ENCODE measurements around the gene NAGLU.
A peak's percentile ranks its signal among the peaks of the same experiment; 100 is the strongest.

The NAGLU gene

DNA sequence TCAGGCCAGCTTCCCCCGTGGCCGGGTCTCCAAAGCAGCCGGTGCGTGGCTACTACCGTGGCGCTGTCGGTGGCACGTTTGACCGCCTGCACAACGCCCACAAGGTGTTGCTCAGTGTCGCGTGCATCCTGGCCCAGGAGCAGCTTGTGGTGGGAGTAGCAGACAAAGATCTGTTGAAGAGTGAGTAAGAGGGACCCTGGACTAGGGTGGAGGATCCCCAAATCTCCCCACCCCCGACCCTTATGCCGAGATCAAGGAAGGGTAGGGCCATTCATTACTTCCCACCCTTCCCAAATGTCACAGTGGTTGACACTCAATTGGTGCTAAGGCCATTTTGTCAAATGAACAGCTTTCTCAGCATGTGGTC lies 27.1 kb downstream of the NAGLU start:
- no peak for DNase-seq (ENCODE audit: insufficient read length, low spot score)
- FAIRE-seq = no peak

DNA sequence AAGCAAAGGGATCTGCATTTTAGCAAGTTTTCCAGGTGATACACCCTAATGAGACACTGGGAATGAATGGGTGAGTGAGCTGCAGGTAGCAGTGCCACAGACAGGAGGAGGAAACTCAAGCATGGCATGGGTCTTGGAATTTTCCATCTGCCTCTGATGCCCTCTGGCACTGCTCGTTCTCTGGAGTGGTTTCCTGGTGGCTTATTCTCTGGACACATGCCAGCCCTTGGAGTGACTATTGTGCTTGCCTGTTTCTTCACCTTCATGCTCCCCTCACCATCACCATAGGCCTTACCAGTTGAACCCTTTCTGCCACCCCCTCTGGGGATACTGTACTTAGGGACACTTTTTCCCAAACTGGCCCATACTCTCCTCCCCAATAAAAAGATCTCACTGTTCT lies 27.5 kb downstream of the NAGLU start:
- FAIRE-seq = no peak
- no peak for DNase-seq (ENCODE audit: insufficient read length, low spot score)

DNA sequence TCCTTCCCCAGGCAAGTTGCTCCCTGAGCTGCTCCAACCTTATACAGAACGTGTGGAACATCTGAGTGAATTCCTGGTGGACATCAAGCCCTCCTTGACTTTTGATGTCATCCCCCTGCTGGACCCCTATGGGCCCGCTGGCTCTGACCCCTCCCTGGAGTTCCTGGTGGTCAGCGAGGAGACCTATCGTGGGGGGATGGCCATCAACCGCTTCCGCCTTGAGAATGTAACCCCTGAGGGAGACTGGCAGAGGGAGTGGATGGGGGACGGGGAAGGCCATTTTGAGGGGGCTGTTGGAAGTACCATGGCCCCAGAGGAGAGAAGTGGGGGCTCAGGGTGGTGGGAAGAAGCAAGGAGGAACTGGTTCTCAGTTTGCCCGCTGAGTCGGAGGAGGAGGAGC lies 27.9 kb downstream of the NAGLU start:
- FAIRE-seq (no peak), DNase-seq (ENCODE audit: insufficient read length, low spot score) (no peak)

DNA sequence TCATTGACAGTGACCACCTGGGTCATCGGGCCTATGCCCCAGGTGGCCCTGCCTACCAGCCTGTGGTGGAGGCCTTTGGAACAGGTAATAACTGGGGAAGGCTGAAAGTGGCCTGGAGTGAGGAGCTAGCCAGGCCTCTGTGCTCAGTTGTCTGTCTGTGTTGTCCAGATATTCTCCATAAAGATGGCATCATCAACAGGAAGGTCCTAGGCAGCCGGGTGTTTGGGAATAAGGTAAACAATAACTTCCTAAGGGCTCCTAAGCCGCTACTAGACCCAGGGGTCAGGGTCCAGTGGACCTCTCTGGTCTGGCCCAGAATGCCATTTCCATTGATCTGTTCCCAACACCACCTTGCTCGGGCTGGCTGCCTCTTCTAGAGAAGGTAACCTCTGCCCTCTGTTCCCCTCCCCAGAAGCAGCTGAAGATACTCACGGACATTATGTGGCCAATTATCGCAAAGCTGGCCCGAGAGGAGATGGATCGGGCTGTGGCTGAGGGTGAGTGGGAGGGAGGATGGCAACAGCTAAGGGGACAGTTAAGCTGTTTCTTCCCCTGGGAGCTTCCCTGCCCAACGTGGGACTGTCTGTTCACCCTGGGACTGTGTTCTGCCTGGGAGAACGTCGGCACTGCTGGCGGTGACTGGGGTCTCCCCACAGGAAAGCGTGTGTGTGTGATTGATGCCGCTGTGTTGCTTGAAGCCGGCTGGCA lies 28.9 kb downstream of the NAGLU start:
- no peak for DNase-seq (ENCODE audit: insufficient read length, low spot score)

DNA sequence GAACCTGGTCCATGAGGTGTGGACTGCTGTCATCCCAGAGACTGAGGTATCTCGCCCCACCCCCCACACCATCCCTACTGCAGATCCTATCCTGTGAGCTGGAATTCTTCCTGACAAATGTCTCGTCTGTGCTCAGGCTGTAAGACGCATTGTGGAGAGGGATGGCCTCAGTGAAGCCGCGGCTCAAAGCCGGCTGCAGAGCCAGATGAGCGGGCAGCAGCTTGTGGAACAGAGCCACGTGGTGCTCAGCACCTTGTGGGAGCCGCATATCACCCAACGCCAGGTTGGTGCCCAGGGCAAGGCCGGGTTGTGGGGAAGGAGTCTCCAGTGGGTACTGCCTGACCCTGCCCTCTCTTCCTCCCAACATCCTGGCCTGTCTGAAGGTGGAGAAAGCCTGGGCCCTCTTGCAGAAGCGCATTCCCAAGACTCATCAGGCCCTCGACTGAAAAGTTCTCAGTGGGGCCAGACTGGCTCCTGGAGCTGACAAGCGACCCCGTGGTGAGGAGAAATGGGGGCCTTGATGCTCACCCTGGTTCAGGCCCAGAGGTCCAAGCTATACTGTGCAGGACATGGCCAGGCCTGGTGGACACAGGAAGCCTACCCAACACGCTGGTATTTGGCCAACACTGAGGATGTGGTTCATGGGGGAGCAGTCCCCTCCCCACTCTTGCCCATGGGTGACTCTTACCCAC lies 29.6 kb downstream of the NAGLU start:
- FAIRE-seq (no peak), DNase-seq (ENCODE audit: insufficient read length, low spot score) (no peak)

More for the DNA sequence above, 28.9 kb downstream of the NAGLU start:
- FAIRE-seq = no peak

DNA sequence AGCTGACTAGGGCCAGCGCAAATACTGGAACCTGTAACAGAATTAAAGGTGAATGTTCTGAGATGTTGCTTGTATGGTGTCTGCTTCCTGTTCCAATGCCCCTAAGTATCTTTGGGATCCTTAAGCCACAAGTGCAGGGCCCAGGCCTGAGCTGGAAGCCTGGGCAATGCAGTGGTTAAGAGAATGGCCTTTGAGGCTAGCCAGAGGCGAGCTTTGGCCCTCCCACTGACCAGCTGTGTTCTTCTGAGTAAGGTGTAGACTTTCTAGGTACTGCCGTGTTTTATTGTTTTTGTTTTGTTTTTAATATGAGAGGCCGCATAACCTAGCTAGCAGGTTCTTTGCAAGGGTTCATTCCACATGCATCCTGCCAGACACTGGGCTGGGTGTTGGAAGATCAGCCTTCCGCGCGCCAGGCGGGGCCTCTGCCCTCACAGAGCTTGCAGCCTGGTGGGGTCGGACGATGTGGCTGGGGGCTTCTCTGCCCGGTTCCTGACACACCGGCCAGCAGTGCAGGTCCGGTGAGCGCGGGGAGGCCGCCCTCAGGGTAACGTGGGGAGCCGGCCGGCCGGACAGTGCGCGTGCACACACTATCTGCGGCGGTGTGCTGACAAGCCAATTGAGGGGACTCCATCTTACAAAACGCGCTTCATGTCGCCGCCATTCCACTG lies 30.3 kb downstream of the NAGLU start:
- FAIRE-seq = no peak
- no peak for DNase-seq (ENCODE audit: insufficient read length, low spot score)

DNA sequence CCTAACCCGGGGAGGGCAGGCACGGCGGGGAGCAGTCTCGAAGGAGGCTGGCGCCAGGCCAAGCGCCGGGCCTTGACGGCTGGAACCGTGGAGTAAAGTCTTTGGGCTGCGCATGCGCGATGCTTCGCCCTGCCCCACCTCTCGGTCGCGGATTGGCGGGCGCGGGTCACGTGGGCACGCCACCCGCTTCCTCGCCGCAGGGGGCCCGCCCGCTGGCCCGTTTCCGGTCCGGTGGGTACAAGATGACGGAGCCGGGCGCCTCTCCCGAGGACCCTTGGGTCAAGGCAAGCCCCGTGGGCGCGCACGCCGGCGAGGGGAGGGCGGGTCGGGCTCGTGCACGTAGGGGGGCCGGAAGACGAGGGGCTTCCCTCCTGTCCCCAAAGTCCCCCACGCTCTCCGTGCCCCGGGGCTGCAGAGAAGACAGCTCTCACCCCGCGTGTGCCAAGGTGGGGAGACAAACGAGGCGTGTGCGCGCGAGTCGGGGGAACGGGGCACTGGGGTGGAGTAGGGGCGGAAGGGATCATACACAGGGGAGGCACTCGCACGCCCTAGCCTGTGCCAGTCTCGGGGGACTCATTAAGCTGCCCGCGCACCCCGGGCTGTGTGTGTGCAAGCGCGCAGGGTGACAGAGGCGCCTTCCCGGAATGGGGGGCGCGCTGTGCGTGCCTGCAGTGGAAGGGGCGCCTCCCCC lies 31.0 kb downstream of the NAGLU start, which contains the start of gene MLX:
TSS of gene MLX (plus strand) at position 218 of the 691 bp plus-strand sequence. CDS start at position 243, 25 bp downstream.
- FAIRE-seq = peak; percentile 80
- peak; percentile 98 for DNase-seq (ENCODE audit: insufficient read length, low spot score)

DNA sequence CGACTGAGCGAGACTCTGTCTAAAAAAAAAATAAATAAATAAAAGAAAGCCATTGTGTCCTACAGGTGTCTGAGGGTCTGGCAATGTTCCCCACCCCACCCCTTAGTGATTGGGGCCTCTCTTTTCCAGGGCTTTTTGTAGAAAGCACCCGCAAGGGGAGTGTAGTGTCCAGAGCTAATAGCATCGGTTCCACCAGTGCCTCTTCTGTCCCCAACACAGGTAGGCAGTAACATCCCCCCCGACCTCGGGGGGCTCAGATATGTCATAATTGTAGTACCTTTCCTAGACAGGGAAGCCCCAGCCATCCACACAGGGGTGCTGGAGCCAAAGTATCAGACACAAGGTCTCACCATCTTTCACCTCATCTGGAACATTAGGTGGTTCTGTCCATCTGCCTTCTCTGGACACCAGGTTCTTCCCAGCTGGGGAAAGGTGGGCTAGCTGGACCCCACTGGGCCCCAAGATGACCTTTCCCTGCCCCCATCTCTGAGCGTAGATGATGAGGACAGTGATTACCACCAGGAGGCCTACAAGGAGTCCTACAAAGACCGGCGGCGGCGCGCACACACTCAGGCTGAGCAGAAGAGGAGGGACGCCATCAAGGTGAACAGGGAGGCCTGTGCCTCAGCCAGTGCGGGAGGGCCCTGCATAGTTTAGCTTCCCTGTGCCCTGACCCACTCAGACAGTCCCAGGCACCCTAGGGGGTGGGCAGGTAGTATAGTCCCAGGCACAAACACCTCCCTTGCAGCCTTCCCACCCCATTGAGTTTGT lies 32.5 kb downstream of the NAGLU start:
- no peak for DNase-seq (ENCODE audit: insufficient read length, low spot score)
- no peak for FAIRE-seq

DNA sequence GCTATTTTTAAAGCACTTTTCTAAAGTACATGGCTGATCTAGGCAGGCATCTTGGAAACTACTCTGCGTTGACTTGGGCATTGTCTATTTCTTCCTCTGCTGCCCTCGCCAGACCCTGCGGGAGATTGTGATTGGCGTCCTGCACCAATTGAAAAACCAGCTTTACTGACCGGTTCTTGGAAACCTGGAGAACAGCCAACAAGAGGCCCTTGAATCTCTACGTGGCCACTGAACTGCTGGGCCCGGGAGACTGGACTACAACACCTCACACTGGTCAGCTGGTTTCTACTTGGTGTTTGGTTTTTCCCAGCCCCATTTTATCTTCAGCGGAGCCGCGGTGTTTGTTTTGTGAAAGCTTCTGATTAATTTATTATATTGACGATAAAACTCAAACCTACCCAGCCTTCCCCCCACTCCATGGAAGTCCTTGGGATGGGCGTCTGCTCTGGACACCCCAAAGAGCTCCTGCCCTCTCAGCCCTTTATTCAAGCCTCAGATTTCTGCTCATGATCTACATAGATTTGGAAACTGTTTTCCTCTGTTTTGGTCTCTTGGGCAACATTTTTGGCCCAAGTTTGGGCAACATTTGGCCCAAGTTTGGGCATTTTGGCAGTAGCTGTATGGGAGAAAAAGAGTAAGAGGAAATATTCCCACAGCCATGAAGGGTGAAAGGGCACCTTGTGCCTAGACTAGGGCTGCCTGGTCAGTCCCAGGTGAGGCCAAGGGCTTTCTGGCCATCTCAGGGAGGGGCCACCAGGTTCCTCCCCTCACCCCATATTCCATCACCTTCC lies 35.6 kb downstream of the NAGLU start:
- DNase-seq (ENCODE audit: insufficient read length, low spot score) = no peak
- FAIRE-seq = no peak

DNA sequence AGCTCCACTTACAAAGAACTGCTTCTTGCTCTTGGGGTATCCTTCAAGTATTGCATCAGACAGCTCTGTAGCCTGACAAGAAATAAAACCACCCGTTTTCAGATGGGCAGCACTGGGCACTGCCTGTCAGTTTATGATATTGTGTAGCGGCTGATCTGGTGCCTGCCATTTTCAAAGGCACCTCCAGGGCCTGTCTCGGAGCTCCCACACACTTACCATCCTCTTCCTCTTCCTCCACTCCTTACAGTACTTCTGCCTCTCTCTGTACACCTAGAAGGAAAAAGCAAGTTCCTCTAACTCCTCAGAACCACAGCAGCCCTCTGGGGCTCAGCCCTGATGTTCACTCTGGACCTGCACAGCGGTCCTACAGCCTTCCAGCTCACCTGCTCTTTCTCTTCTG lies 37.1 kb downstream of the NAGLU start:
- DNase-seq (ENCODE audit: insufficient read length, low spot score) (no peak), FAIRE-seq (no peak)

DNA sequence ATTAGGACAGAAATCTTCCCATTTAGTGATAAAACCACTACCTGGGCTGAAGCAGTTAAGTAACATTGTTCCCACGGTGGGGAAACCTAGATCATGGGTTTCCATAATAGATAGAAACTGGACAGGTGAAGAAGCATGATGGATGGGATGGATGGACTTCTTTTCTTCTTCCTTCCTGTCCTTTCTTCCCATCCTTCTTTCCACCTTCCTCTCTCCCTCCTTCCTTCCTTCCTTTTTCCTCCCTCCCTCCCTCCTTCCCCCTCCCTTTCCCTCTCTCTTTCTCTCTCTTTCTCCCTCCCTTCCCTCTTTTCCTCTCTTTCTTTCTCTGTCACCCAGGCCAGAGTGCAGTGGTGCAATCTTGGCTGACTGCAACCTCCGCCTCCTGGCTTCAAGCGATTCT lies 38.4 kb downstream of the NAGLU start:
- DNase-seq (ENCODE audit: insufficient read length, low spot score) (no peak), FAIRE-seq (no peak)

DNA sequence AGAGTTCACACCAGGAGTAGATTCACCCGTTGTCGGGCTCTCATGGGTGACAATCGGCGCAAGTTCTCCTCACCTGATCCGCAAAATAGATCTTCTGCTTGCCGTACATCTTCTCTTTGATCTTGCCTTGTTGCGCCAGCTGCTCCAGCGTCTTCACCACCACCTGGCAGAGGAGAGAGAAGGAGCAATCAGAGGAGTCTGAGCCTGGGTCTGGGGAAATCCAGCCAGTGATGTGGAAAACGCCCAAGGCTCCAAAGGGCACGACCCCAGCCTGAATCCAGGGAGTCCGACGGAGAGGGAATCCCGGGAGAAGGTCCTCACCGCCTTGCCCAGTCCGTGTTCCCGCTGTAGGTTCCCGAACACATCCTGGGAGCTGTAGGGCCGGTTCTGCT lies 41.1 kb downstream of the NAGLU start:
- no peak for DNase-seq (ENCODE audit: insufficient read length, low spot score)
- peak; percentile 21 for FAIRE-seq

DNA sequence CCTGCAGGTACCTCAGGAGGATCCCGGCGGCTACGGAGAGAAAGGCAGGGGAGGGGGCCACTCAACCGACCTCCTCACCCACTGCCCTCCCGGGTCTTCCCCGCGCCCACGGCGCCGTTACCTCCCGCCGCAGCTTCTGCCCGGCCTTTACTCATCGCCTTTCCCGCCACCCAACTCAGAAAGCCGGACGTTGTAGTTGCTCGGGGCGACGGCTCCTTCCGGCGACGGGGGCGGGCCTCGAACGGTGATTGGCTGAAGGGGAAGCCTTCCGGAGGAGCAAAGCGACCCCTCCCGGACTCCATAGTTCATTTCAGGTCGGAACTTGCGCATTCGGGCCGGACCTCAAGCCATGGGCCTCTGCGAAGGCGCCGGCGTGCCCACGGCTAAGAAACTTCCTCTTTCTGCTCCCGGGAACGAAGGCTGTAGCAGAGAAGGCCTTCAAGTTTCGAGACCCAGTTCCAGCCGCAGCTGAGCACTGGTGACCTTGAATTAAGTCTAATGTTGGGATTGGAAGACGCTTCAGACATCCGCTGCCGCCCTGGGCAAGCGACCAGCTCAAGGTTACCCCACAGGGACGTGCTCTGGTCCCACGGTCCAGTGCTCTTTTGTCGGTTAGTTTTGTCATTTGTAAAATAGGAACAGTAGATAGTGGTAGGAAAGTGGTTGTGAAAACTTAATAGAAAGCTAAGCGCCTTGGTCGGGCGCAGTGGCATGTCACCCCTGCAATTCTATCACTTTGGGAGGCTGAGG lies 41.7 kb downstream of the NAGLU start, which contains the start of gene PSMC3IP:
TSS of gene PSMC3IP (minus strand) at position 198 of the 750 bp plus-strand sequence. CDS start at position 155, 43 bp downstream.
- DNase-seq (ENCODE audit: insufficient read length, low spot score) = peak; percentile 90
- peak; percentile 89 for FAIRE-seq

DNA sequence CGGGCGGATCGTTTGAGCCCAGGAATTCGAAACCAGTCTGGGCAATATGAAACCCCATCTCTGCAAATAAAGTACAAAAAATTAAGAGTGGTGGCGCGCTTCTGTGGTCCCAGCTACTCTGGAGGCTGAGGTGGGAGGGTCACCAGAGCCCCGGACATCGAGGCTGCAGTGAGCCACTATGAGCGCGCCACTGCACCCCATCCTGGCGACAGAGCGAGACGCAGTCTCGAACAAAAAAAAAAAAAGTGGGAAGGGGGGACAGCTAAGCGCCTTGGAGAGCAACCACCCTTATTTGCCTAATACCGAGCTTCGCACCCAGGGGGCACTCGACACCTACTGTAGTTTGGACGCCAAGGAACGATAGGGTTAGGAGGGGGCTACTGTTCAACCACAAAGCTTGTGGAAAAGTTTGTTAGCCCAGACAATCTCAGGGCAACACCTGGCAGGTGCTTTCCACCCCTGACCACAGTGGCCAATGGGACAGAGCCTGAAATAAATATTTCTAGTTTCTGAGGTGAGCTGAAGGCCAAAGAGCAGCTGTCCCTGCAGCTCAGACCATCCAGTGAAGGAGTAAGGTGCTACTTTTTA lies 42.3 kb downstream of the NAGLU start:
- DNase-seq (ENCODE audit: insufficient read length, low spot score) = peak; percentile 69

DNA sequence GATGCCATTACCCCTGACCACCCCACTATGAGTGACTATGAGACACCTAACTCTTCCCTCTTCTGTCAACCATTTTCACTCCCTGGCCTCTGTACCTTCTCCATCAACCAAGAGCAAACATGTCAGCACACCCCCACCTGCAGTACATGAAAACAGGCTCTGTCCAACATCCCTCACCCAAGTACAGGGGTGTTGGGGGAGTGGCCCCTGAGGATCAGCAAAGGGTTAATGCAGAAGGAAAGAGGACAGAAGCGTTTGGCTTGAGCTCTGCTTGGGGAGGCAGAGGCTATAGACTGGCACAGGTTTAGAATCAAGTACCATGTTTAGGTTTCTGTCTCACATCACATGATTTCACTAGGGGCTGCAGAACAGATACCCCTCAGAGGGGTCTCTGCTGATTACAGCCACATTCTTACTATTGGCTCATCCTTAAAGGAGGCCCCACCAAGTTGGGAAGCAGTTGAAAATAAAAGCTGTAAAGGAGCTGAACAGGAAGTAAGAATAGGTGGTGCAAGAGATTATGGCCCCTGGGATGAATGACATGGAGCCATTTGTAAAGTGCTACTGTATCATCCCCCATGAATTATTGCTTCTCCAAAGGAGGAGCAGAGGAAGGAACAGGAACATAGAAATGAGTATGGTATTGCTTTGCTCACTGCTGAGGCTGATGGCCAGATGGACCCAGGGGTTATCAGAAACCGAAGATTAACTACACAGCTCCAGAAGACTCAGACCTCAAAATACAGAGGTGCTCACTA lies 43.9 kb downstream of the NAGLU start:
- FAIRE-seq (no peak), DNase-seq (ENCODE audit: insufficient read length, low spot score) (no peak)

More for the DNA sequence above, 42.3 kb downstream of the NAGLU start:
- FAIRE-seq = peak; percentile 93

DNA sequence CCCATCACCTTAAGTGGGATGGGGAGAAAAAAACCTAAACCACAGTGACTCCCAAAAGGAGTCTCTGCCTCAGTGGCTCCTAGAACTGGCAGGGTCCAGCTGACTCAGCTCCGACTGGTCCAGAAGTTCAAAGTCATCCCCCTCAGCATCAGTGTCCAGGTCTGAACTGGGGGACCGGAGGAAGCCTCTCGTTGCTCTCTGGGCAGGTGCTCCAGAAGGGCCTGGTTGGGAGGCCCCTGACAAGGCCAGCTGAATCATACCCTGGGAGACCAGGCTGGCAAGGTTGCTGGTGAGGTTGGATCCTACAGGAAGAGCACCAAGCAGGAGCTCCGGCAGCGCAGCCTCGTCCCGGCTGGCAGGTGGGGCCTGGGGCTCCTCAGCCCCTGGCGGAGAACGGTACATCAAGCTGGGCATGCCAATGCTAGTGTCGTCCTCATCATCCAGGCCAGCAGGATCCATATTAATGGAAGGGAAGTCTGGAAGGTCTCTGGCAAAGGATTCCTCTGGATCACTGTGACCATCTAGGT lies 45.8 kb downstream of the NAGLU start:
- FAIRE-seq = no peak
- DNase-seq (ENCODE audit: insufficient read length, low spot score) = no peak

DNA sequence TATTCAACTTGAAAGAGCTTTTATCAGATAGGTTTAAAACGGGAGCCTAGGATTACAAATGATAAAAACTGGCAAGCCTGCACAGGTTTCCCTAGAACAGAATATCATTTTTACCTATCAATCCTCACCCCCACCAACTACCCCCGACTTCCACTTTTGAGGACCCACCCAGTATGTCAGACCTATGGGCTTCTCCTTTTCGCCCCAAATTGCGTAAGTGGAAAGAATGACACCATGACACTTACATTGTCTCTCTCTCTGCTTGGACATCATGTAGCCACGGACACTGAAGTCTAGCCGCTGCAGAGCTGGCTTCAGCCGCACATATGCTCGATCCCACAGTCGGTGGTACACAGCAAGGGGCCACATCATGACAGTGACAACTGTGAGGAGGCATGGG lies 48.8 kb downstream of the NAGLU start:
- FAIRE-seq (no peak), DNase-seq (ENCODE audit: insufficient read length, low spot score) (no peak)

All from GM19239 (cell line).